ENCODE measurements around the gene CALHM3. TPM values are rescaled to one million over a fixed set of nuclear protein-coding genes. Genes with fewer than 3 reads are reported as not detected.

The CALHM3 gene
- 0.39 and 1.1 TPM in 2 replicates for total RNA-seq

GRCh38 chr10:103479135-103479534 lies at the start of gene CALHM3:
Gene CALHM3 (minus strand): TSS chr10:103479240. CDS start chr10:103479032, 208 bp downstream.

GRCh38 chr10:103493362-103493915 lies 14.4 kb upstream of the CALHM3 start, which contains the start of gene NEURL1:
Gene NEURL1 (plus strand): TSS chr10:103493705. CDS start chr10:103494388, 683 bp downstream.

DNA sequence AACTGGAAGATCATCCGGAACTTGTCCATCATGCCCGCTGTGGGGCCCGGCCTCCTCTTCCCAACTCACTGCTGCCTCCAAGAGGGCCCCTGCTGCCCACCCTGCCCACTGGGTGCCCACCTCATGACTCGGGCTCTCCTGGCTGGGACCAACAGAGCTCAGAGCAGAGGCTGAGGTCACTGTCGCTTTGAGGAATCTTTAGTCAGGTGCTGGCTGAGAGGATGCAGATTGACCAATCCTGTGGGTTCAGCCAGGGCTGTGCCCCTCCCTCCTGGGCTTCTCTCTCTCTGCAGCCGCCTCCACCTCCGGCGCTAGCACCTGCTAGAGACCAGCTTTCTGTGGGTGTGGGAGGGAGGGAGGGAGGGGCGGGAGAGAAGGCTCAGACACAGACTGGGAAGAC lies 20.3 kb downstream of the CALHM3 start, which contains the start of gene CALHM1:
TSS of gene CALHM1 (minus strand) at position 181 of the 400 bp plus-strand sequence. CDS start at position 32, 149 bp downstream.

GRCh38 chr10:103451831-103452505 lies 27.1 kb downstream of the CALHM3 start, which contains the start of gene CALHM2:
Gene CALHM2 (minus strand): TSS chr10:103452370. CDS start chr10:103449941, 2,429 bp downstream.

Other genes with a start within 250 kb of the CALHM3 start
- 0.37 TPM in 1 of 2 replicates, not detected in the other for gene RPEL1, start 233.4 kb downstream of the CALHM3 start, total RNA-seq
- gene INA, start 202.1 kb downstream of the CALHM3 start, total RNA-seq, result 0.37 and 1.2 TPM in 2 replicates
- gene PCGF6, start 128.1 kb downstream of the CALHM3 start, total RNA-seq, result 10.7 and 14.9 TPM in 2 replicates
- gene TAF5, start 111.3 kb downstream of the CALHM3 start, total RNA-seq, result 4.4 and 7.0 TPM in 2 replicates
- gene ATP5MK, start 82.8 kb downstream of the CALHM3 start, total RNA-seq, result 153 and 188 TPM in 2 replicates
- 36.0 and 58.5 TPM in 2 replicates for gene PDCD11, start 82.6 kb downstream of the CALHM3 start, total RNA-seq
- gene CALHM2, start 26.9 kb downstream of the CALHM3 start, total RNA-seq, result 59.4 and 63.9 TPM in 2 replicates
- not detected in 2 replicates for gene CALHM1, start 20.3 kb downstream of the CALHM3 start, total RNA-seq
- 0.37 and 0.39 TPM in 2 replicates for gene NEURL1, start 14.5 kb upstream of the CALHM3 start, total RNA-seq